ENCODE data around the gene CRIM1.
A peak's percentile ranks its signal among the peaks of the same experiment; 100 is the strongest.

Gene CRIM1

GRCh38 chr2:36356298-36356989 lies 866 bp downstream of the CRIM1 start:
- TF ChIP-seq CREB1 (IDR thresholded peaks at IDR 0.05; ENCODE audit: low read depth) (no peak), USF1 (IDR thresholded peaks at IDR 0.05) (0 out of 2 replicates have a peak, but pooled peaks have one; percentile 10), EGR1 (IDR thresholded peaks at IDR 0.05) (peak; percentile 10; the same call in 1 of the 2 replicates), ZBTB7A (IDR thresholded peaks at IDR 0.05; ENCODE audit: low read depth) (peak; percentile 89), MAX (IDR thresholded peaks at IDR 0.05) (peak; percentile 92), TEAD4 (IDR thresholded peaks at IDR 0.05) (no peak)

GRCh38 chr2:36356990-36357846 lies 1.6 kb downstream of the CRIM1 start:
- TF ChIP-seq MAX (IDR thresholded peaks at IDR 0.05) (0 out of 2 replicates have a peak, but pooled peaks have one; percentile 23), CEBPB (IDR thresholded peaks at IDR 0.05) (no peak)

GRCh38 chr2:36357847-36358659 lies 2.5 kb downstream of the CRIM1 start:
- no peak for TF ChIP-seq REST (IDR thresholded peaks at IDR 0.05; ENCODE audit: low read depth)
- no peak for TF ChIP-seq FOXM1 (IDR thresholded peaks at IDR 0.05; ENCODE audit: borderline replicate concordance, low read depth)
- peak; percentile 41; the same call in 1 of the 2 replicates for TF ChIP-seq TEAD4 (IDR thresholded peaks at IDR 0.05)

GRCh38 chr2:36359067-36359466 lies 3.5 kb downstream of the CRIM1 start:
- TF ChIP-seq RAD21 (IDR thresholded peaks at IDR 0.05; ENCODE audit: low read depth) (peak; percentile 22; the same call in 1 of the 2 replicates), TCF12 (IDR thresholded peaks at IDR 0.05; ENCODE audit: low read depth) (no peak)

- TF ChIP-seq ZBTB7A (IDR thresholded peaks at IDR 0.05; ENCODE audit: low read depth) = no peak
- no peak for TF ChIP-seq CEBPB (IDR thresholded peaks at IDR 0.05)
- TF ChIP-seq TAF1 (IDR thresholded peaks at IDR 0.05; ENCODE audit: low read depth) = no peak
- no peak for TF ChIP-seq EP300 (IDR thresholded peaks at IDR 0.05; ENCODE audit: borderline replicate concordance)
- no peak for TF ChIP-seq RAD21 (IDR thresholded peaks at IDR 0.05; ENCODE audit: low read depth)
- TF ChIP-seq USF1 (IDR thresholded peaks at IDR 0.05) = no peak
- no peak for TF ChIP-seq TCF12 (IDR thresholded peaks at IDR 0.05; ENCODE audit: low read depth)
- TF ChIP-seq FOXM1 (IDR thresholded peaks at IDR 0.05; ENCODE audit: borderline replicate concordance, low read depth) = no peak
- TF ChIP-seq NFIC (IDR thresholded peaks at IDR 0.05) = no peak
These were observed 4.5 kb downstream of the CRIM1 start for GRCh38 chr2:36360063-36360462.

GRCh38 chr2:36360834-36361233 lies 5.3 kb downstream of the CRIM1 start:
- TF ChIP-seq EGR1 (IDR thresholded peaks at IDR 0.05) = no peak
- no peak for TF ChIP-seq FOXM1 (IDR thresholded peaks at IDR 0.05; ENCODE audit: borderline replicate concordance, low read depth)
- TF ChIP-seq TCF12 (IDR thresholded peaks at IDR 0.05; ENCODE audit: low read depth) = no peak

- TF ChIP-seq EGR1 (IDR thresholded peaks at IDR 0.05) = no peak
- no peak for TF ChIP-seq EP300 (IDR thresholded peaks at IDR 0.05; ENCODE audit: borderline replicate concordance)
- TF ChIP-seq CREB1 (IDR thresholded peaks at IDR 0.05; ENCODE audit: low read depth) = no peak
- TF ChIP-seq CEBPB (IDR thresholded peaks at IDR 0.05) = no peak
These were observed 5.8 kb downstream of the CRIM1 start for GRCh38 chr2:36361396-36361795.

- TF ChIP-seq TEAD4 (IDR thresholded peaks at IDR 0.05) (no peak), REST (IDR thresholded peaks at IDR 0.05; ENCODE audit: low read depth) (no peak), NFIC (IDR thresholded peaks at IDR 0.05) (no peak), EP300 (IDR thresholded peaks at IDR 0.05; ENCODE audit: borderline replicate concordance) (no peak), EGR1 (IDR thresholded peaks at IDR 0.05) (no peak), TAF1 (IDR thresholded peaks at IDR 0.05; ENCODE audit: low read depth) (no peak), ZBTB7A (IDR thresholded peaks at IDR 0.05; ENCODE audit: low read depth) (no peak), CEBPB (IDR thresholded peaks at IDR 0.05) (no peak), YY1 (IDR thresholded peaks at IDR 0.05; ENCODE audit: low read depth) (no peak), MAX (IDR thresholded peaks at IDR 0.05) (no peak), TCF12 (IDR thresholded peaks at IDR 0.05; ENCODE audit: low read depth) (no peak)
These were observed 6.7 kb downstream of the CRIM1 start for GRCh38 chr2:36362291-36362690.
